ENCODE results near the gene MED17.

DNA sequence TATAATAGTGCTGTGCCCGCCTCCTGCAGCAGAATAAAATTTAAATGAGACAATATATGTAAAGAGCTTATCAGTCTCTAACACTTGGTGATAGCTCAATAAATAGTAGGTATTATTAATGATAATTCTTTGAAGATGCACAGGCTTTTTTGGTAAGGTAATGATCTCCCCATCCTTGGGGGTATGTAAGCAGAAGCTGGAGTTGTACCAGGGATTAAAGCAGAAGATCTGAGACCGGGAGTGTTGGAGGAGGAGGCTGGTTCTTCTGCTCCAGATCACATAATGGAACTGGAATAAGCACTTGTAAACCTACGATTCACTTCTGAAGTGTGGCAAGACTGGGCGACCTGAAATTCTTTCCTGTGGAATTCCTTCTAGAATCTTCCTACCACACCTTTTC, 58.0 kb downstream of the MED17 start:
- TF ChIP-seq CTCF (conservative IDR thresholded peaks at IDR 0.05 in 1 of 2, IDR thresholded peaks at IDR 0.05 in 1 of 2; ENCODE audit: extremely low read depth in 1 of 2, insufficient read depth in 1 of 2, low read depth in 1 of 2, low read length in 2 of 2) (no peak), EZH2 (IDR thresholded peaks at IDR 0.05; ENCODE audit: borderline replicate concordance, low read length) (no peak)

Measured in mammary epithelial cell (primary cell).